ENCODE results near the gene LTBP3. TPM values are rescaled to one million over a fixed set of nuclear protein-coding genes. Genes with fewer than 3 reads are reported as not detected.

LTBP3 gene
- polyA plus RNA-seq (2012; rRNA removed), result 92.1 and 167 TPM in 2 replicates
- 62.4 and 112 TPM in 2 replicates for polyA plus RNA-seq (2012; cell fraction: cytosol; rRNA removed)
- 691 and 1,438 TPM in 2 replicates for polyA plus RNA-seq (2012; cell fraction: nucleus; rRNA removed)

- H3K4me3 ChIP-seq (ENCODE audit: low read depth in 2 of 2, low read length in 1 of 2), result peak within 1 kb of the TSS; percentile 65 to 85
- H3K9me3 ChIP-seq, result no peaks in the 10 kb centered on the region
- H3F3A ChIP-seq (replicated peaks; ENCODE audit: insufficient read depth), result peaks cover 51% of the 10 kb centered on the region
- H3K27me3 ChIP-seq (ENCODE audit: insufficient read depth), result no peaks in the 10 kb centered on the region
- H4K20me1 ChIP-seq (ENCODE audit: insufficient read depth), result peaks cover 14% of the 10 kb centered on the region
- peak within 1 kb of the TSS; percentile 97 for H3K27ac ChIP-seq (ENCODE audit: low read depth in 2 of 2, low read length in 1 of 2)
- peak within 1 kb of the TSS; percentile 93 for H3K4me2 ChIP-seq
- POLR2A ChIA-PET, result interaction anchor here (1.0 to 3.3 kb wide), 5 partner anchors 12 to 59 kb away, joined by 3 to 12 read pairs (median 3); partner anchors contain the start of genes FAM89B, MALAT1 and ZNRD2
- peaks cover 53 to 67% of the 10 kb centered on the region in 2 experiments for H3K4me1 ChIP-seq (ENCODE audit: control insufficient read depth in 1 of 2, insufficient read depth in 2 of 2, low read depth in 1 of 2, low read length in 1 of 2)
- WGBS (ENCODE audit: low lambda C conversion rate), result under 1% methylated on average over 47 of the region's 79 CpGs
- DNase-seq, result peak; percentile 90
- H3K9ac ChIP-seq, result peak within 1 kb of the TSS; percentile 87
- 0 out of 2 replicates have a peak within 1 kb of the TSS, but pooled peaks have one; percentile 37 for H2AFZ ChIP-seq (ENCODE audit: low read depth)
- no peaks in the 10 kb centered on the region for H3K9me2 ChIP-seq
- H3K79me2 ChIP-seq (ENCODE audit: insufficient read depth), result peaks cover 46% of the 10 kb centered on the region
- CTCF ChIA-PET, result interaction anchor here (1.1 to 6.4 kb wide), 5 partner anchors 11 to 35 kb away, joined by 3 to 69 read pairs (median 53); partner anchors contain the start of genes FAM89B and ZNRD2
- H3K36me3 ChIP-seq (replicated peaks in 1 of 2; ENCODE audit: control insufficient read depth in 1 of 2, insufficient read depth in 2 of 2, low read length in 1 of 2), result peaks cover 0 to 4% of the 10 kb centered on the region in 2 experiments
- peak; percentile 47 for TF ChIP-seq MAX (IDR thresholded peaks at IDR 0.05; ENCODE audit: low read depth)
- TF ChIP-seq NRF1 (IDR thresholded peaks at IDR 0.05; ENCODE audit: low read depth, low read length), result no peak
- no peak; the same call in 1 of the 2 replicates for TF ChIP-seq SIN3A (IDR thresholded peaks at IDR 0.05; ENCODE audit: borderline replicate concordance, low read depth, low read length)
- peak; percentile 21; the same call in 1 of the 2 replicates for TF ChIP-seq TAF1 (IDR thresholded peaks at IDR 0.05; ENCODE audit: borderline replicate concordance, low read depth, low read length)
- TF ChIP-seq JUND (IDR thresholded peaks at IDR 0.05), result no peak
- no peak for TF ChIP-seq RCOR1 (IDR thresholded peaks at IDR 0.05; ENCODE audit: low read length)
- TF ChIP-seq RFX5 (IDR thresholded peaks at IDR 0.05; ENCODE audit: low read length), result no peak
- no peak for TF ChIP-seq REST (IDR thresholded peaks at IDR 0.05; ENCODE audit: low read depth, low read length)
- no peak for TF ChIP-seq ELF1 (IDR thresholded peaks at IDR 0.05)
- TF ChIP-seq GATA2 (CRISPR knock-in tag; IDR thresholded peaks at IDR 0.05), result no peak
- no peak for TF ChIP-seq SMC3 (IDR thresholded peaks at IDR 0.05; ENCODE audit: low read depth, low read length)
- peak in 1 of 2 experiments; percentile 50; a peak in 1 of 4 replicates for TF ChIP-seq EP300 (IDR thresholded peaks at IDR 0.05; ENCODE audit: borderline replicate concordance in 1 of 2, low read depth in 1 of 2, low read length in 1 of 2)
- TF ChIP-seq USF2 (IDR thresholded peaks at IDR 0.05; ENCODE audit: borderline replicate concordance, low read depth, low read length), result no peak
- peak; percentile 95 for TF ChIP-seq NFIC (IDR thresholded peaks at IDR 0.05; ENCODE audit: borderline replicate concordance)
- TF ChIP-seq RAD21 (IDR thresholded peaks at IDR 0.05; ENCODE audit: low read length), result no peak
- no peak for TF ChIP-seq GABPA (IDR thresholded peaks at IDR 0.05; ENCODE audit: low read depth)
- TF ChIP-seq FOXJ3 (CRISPR knock-in tag; IDR thresholded peaks at IDR 0.05), result no peak
- no peak for TF ChIP-seq POLR2AphosphoS5 (IDR thresholded peaks at IDR 0.05; ENCODE audit: low read depth, low read length)
- TF ChIP-seq PBX3 (IDR thresholded peaks at IDR 0.05), result no peak
- peak; percentile 44; the same call in 1 of the 2 replicates for TF ChIP-seq RXRA (IDR thresholded peaks at IDR 0.05; ENCODE audit: borderline replicate concordance, low read depth)
- no peak for TF ChIP-seq FOXM1 (IDR thresholded peaks at IDR 0.05; ENCODE audit: low read depth)
- TF ChIP-seq FOSL2 (IDR thresholded peaks at IDR 0.05; ENCODE audit: borderline replicate concordance, low read depth), result no peak
- no peak for TF ChIP-seq CTCF (IDR thresholded peaks at IDR 0.05)
- no peak for TF ChIP-seq CHD2 (IDR thresholded peaks at IDR 0.05; ENCODE audit: low read length, partially characterized antibody)
- TF ChIP-seq TEAD4 (IDR thresholded peaks at IDR 0.05; ENCODE audit: borderline replicate concordance, insufficient read depth), result 0 out of 2 replicates have a peak, but pooled peaks have one; percentile 37
These were observed at the start of gene LTBP3 for GRCh38 chr11:65558002-65558929. Gene LTBP3 (minus strand): TSS chr11:65558359. CDS start chr11:65557959, 400 bp downstream.
